Measurements from ENCODE around the gene AATF.
A peak's percentile ranks its signal among the peaks of the same experiment; 100 is the strongest.

AATF gene

GRCh38 chr17:36934144-36934691, 14.5 kb upstream of the AATF start:
- DNase-seq (ENCODE audit: low read depth in 2 of 2): no peak
- no peak overlapping the region for H3K4me3 ChIP-seq (replicated peaks in 1 of 2; ENCODE audit: low read depth in 2 of 2, low read length in 2 of 2)
- TF ChIP-seq, protein P1, sequence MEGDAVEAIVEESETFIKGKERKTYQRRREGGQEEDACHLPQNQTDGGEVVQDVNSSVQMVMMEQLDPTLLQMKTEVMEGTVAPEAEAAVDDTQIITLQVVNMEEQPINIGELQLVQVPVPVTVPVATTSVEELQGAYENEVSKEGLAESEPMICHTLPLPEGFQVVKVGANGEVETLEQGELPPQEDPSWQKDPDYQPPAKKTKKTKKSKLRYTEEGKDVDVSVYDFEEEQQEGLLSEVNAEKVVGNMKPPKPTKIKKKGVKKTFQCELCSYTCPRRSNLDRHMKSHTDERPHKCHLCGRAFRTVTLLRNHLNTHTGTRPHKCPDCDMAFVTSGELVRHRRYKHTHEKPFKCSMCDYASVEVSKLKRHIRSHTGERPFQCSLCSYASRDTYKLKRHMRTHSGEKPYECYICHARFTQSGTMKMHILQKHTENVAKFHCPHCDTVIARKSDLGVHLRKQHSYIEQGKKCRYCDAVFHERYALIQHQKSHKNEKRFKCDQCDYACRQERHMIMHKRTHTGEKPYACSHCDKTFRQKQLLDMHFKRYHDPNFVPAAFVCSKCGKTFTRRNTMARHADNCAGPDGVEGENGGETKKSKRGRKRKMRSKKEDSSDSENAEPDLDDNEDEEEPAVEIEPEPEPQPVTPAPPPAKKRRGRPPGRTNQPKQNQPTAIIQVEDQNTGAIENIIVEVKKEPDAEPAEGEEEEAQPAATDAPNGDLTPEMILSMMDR (IDR thresholded peaks at IDR 0.05; ENCODE audit: low read depth, low read length): no peak

DNA sequence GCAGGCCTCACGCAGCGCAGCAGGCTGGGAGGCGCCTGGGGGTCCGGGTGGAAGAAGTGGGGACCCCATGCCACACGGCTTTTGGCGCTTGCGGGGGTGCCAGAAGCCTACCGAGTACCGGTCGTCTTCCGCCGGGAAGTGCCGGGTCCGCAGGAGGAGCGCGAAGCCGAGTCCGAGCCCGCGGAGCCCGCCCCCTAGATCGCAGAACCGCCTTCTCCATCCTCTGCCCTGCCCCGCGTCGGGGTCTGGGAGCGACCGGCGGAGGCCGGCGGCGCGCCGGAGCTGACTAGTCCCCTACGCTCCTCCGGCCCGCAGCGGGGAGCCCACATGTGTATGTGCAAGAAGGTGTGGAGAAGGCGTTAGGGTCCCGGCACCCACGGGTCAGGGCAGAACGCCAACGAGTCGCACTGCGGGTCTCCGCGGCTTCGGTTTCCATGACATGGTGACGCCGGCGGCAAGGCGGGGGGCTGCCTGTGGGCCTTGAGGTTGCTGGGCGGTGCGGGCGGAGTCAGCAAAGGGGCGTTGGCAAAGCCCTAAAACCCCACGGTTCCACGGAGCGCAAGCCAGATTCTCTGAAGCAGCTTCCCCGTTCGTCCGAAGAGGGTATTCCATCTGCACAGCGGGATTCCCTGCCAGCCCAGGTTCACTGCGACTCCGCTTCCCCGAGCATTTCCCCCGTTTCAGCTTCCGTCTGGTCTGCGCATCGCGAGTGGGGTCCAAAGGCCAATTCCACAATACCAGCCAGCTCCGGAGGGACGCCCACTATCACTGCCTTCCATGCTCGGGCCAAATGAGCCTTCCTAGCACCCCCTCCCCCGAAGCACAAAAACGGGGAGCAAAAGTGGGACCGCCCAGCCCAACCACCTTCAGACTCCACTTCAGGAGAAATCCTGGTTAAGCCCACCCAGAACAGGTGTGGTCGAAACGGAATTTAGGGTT, 13.8 kb upstream of the AATF start:
- H3K4me3 ChIP-seq (replicated peaks in 1 of 2; ENCODE audit: low read depth in 2 of 2, low read length in 2 of 2): no peak overlapping the region
- no peak for DNase-seq (ENCODE audit: low read depth in 2 of 2)
- TF ChIP-seq, protein P1 (IDR thresholded peaks at IDR 0.05; ENCODE audit: low read depth, low read length): no peak

GRCh38 chr17:36935671-36936454, 12.9 kb upstream of the AATF start:
- TF ChIP-seq, protein P1 (IDR thresholded peaks at IDR 0.05; ENCODE audit: low read depth, low read length): no peak
- H3K4me3 ChIP-seq (replicated peaks in 1 of 2; ENCODE audit: low read depth in 2 of 2, low read length in 2 of 2): peak overlapping the region in 1 of 2 donors; percentile 22
- DNase-seq (ENCODE audit: low read depth in 2 of 2): no peak

GRCh38 chr17:36936455-36937000, 12.2 kb upstream of the AATF start:
- H3K4me3 ChIP-seq (replicated peaks in 1 of 2; ENCODE audit: low read depth in 2 of 2, low read length in 2 of 2): peak overlapping the region in 1 of 2 donors; percentile 22
- TF ChIP-seq, protein P1 (IDR thresholded peaks at IDR 0.05; ENCODE audit: low read depth, low read length): no peak
- DNase-seq (ENCODE audit: low read depth in 2 of 2): no peak

GRCh38 chr17:36937001-36937958, 11.5 kb upstream of the AATF start, which contains the start of gene LHX1:
TSS of gene LHX1 (plus strand) at chr17:36937475. CDS start at chr17:36938198, 723 bp downstream.
- DNase-seq (ENCODE audit: low read depth in 2 of 2): peak in 1 of 2 donors; percentile 16
- peak within 1 kb of the TSS in 1 of 2 donors; percentile 22 for H3K4me3 ChIP-seq (replicated peaks in 1 of 2; ENCODE audit: low read depth in 2 of 2, low read length in 2 of 2)
- TF ChIP-seq, protein P1 (IDR thresholded peaks at IDR 0.05; ENCODE audit: low read depth, low read length): no peak

All from cardiac fibroblast (primary cell).